IMR-90 (cell line): ENCODE results near the gene TOM1. TPM values are rescaled to one million over a fixed set of nuclear protein-coding genes. Genes with fewer than 3 reads are reported as not detected.

ENCODE experiments used
- ATAC-seq: fragments of 200-7000 bp; cut with Tn5 transposase; 2 replicates; pipeline ENCODE4 v1.9.1; 2020; ENCODE audit warnings: low read depth, mild to moderate bottlenecking, moderate library complexity
- BruUV-seq: library from RNA; stranded (reverse); fragments of 400-500 nt; replicated peaks from 2 replicates; lab custom pipeline; 2021; lab: Mats Ljungman, UMichigan
- CTCF ChIA-PET: fragments of 300-600 bp; formaldehyde crosslinking; extraction: SDS; loops from one replicate; lab custom pipeline; 2021; ENCODE audit warnings: antibody characterized with exemption; lab: Yijun Ruan, JAX
- POLR2A ChIA-PET: fragments of 300-600 bp; sonication (Branson Sonifier 250); formaldehyde crosslinking; loops from one replicate; lab custom pipeline; 2022; ENCODE audit warnings: antibody characterized with exemption; ENCODE audit not compliant: unreplicated experiment; lab: Charles Lee
- DNase-seq: peaks from one replicate; pipeline ENCODE4 v3.0.0; 2013
- H2AFZ ChIP-seq: replicated peaks from 2 replicates; pipeline ENCODE3; 2013; ENCODE audit warnings: low read length, mild to moderate bottlenecking; ENCODE audit not compliant: poor library complexity
- H2AK5ac ChIP-seq: 2 replicates; pipeline ENCODE4 v1.6.1; 2013; ENCODE audit warnings: low read depth, low read length, inconsistent platforms
- H2AK9ac ChIP-seq: replicated peaks from 2 replicates; pipeline ENCODE3; 2013; ENCODE audit warnings: mild to moderate bottlenecking, low read depth, low read length, moderate library complexity; ENCODE audit not compliant: poor library complexity
- H2BK120ac ChIP-seq: 2 replicates; pipeline ENCODE4 v1.6.1; 2013; ENCODE audit warnings: low read depth, low read length, inconsistent platforms
- H2BK15ac ChIP-seq: 3 replicates; pipeline ENCODE4 v1.6.1; 2013; ENCODE audit warnings: low read depth, low read length, inconsistent platforms
- H2BK20ac ChIP-seq: 2 replicates; pipeline ENCODE4 v1.6.1; 2013; ENCODE audit warnings: low read depth, mild to moderate bottlenecking, inconsistent platforms, low read length, moderate library complexity
- H2BK5ac ChIP-seq: 2 replicates; pipeline ENCODE4 v1.6.1; 2013; ENCODE audit warnings: mild to moderate bottlenecking, low read depth, low read length, inconsistent platforms; ENCODE audit not compliant: poor library complexity, severe bottlenecking
- H3K14ac ChIP-seq: replicated peaks from 2 replicates; pipeline ENCODE4 v1.6.1; 2013; ENCODE audit warnings: low read depth, low read length, inconsistent platforms
- H3K18ac ChIP-seq: 2 replicates; pipeline ENCODE4 v1.6.1; 2013; ENCODE audit warnings: low read depth, low read length, control low read depth
- H3K23ac ChIP-seq: 2 replicates; pipeline ENCODE4 v1.6.1; 2013; ENCODE audit warnings: low read depth, low read length, inconsistent platforms
- H3K27ac ChIP-seq: 2 replicates; pipeline ENCODE4 v1.5.1; 2013; ENCODE audit warnings: mild to moderate bottlenecking, control low read depth, low read length; ENCODE audit not compliant: insufficient read depth
- H3K27me3 ChIP-seq: 2 replicates; pipeline ENCODE4 v1.6.1; 2013; ENCODE audit warnings: low read length; ENCODE audit not compliant: control insufficient read depth, insufficient read depth
- H3K36me3 ChIP-seq: 2 replicates; pipeline ENCODE4 v1.6.1; 2013; ENCODE audit warnings: low read length, mixed read lengths; ENCODE audit not compliant: control insufficient read depth, insufficient read depth
- H3K4ac ChIP-seq: 2 replicates; pipeline ENCODE4 v1.6.1; 2013; ENCODE audit warnings: low read depth, low read length, inconsistent platforms
- H3K4me1 ChIP-seq: 2 replicates; pipeline ENCODE4 v1.6.1; 2013; ENCODE audit warnings: low read length, mixed read lengths; ENCODE audit not compliant: control insufficient read depth, insufficient read depth
- H3K4me2 ChIP-seq: 2 replicates; pipeline ENCODE4 v1.6.1; 2013; ENCODE audit warnings: low read depth, mild to moderate bottlenecking, control low read depth, low read length, moderate library complexity
- H3K4me3 ChIP-seq: 2 replicates; pipeline ENCODE4 v1.5.1; 2013; ENCODE audit warnings: low read depth, mild to moderate bottlenecking, control low read depth, low read length, moderate library complexity; ENCODE audit not compliant: insufficient read depth
- H3K56ac ChIP-seq: 2 replicates; pipeline ENCODE4 v1.6.1; 2013; ENCODE audit warnings: low read length, inconsistent platforms; ENCODE audit not compliant: insufficient read depth; ENCODE audit errors: extremely low read depth
- H3K79me1 ChIP-seq, 2 experiments: 2 replicates each; pipeline ENCODE4 v1.6.1; 2013; ENCODE audit warnings: low read length in 2 of 2, inconsistent platforms in 1 of 2, low read depth in 1 of 2
- H3K9ac ChIP-seq: 2 replicates; pipeline ENCODE4 v1.6.1; 2013; ENCODE audit warnings: low read depth, low read length, control low read depth
- H3K9me1 ChIP-seq: 2 replicates; pipeline ENCODE4 v1.6.1; 2013; ENCODE audit warnings: low read length, inconsistent platforms; ENCODE audit not compliant: insufficient read depth
- H3K9me3 ChIP-seq: 2 replicates; pipeline ENCODE4 v1.6.1; 2013; ENCODE audit warnings: low read length; ENCODE audit not compliant: control insufficient read depth, insufficient read depth
- H4K20me1 ChIP-seq: 2 replicates; pipeline ENCODE4 v1.6.1; 2013; ENCODE audit warnings: low read length, inconsistent platforms; ENCODE audit not compliant: insufficient read depth
- H4K5ac ChIP-seq: 2 replicates; pipeline ENCODE4 v1.6.1; 2013; ENCODE audit warnings: mild to moderate bottlenecking, low read depth, low read length, control low read depth
- H4K8ac ChIP-seq, 2 experiments: 2 replicates each; pipeline ENCODE4 v1.6.1; 2013; ENCODE audit warnings: low read depth in 2 of 2, low read length in 2 of 2, control low read depth in 1 of 2, inconsistent platforms in 1 of 2
- H4K91ac ChIP-seq: 2 replicates; pipeline ENCODE4 v1.6.1; 2013; ENCODE audit warnings: low read depth, low read length, inconsistent platforms; ENCODE audit not compliant: insufficient read depth
- MAFK ChIP-seq: IDR thresholded peaks from 2 replicates; pipeline ENCODE4 v1.6.1; 2012; ENCODE audit warnings: low read depth, low read length, improper control_type of control experiment
- MAZ ChIP-seq: IDR thresholded peaks from 2 replicates; pipeline ENCODE4 v1.6.1; 2012; ENCODE audit warnings: low read depth, mild to moderate bottlenecking, low read length, improper control_type of control experiment, moderate library complexity, borderline replicate concordance
- RCOR1 ChIP-seq: IDR thresholded peaks from 2 replicates; pipeline ENCODE4 v1.6.1; 2012; ENCODE audit warnings: mild to moderate bottlenecking, low read length, improper control_type of control experiment; ENCODE audit not compliant: insufficient replicate concordance
- WGBS, 2 experiments: methylation state at CpG; one replicate each; pipeline versions ENCODE4 v1.1.5 to v1.1.7; 2013; ENCODE audit warnings: missing lambda C conversion rate in 2 of 2; ENCODE audit not compliant: insufficient read length in 1 of 2; ENCODE audit errors: extremely low coverage in 2 of 2; 5-methylcytosine and 5-hydroxymethylcytosine counted together
- dilution Hi-C: fragments of 300-500 bp; cut with HindIII; formaldehyde crosslinking; loops from one replicate; pipeline ENCODE4 v1.14.3; 2018; ENCODE audit warnings: low sequenced_read_pairs; ENCODE audit not compliant: unreplicated experiment
- in situ Hi-C: fragments of 300-500 bp; cut with MboI; formaldehyde crosslinking; loops from 3 replicates; pipeline ENCODE4 v1.14.3; 2019; ENCODE audit warnings: low sequenced_read_pairs, inconsistent platforms, mixed read lengths
- intact Hi-C: fragments of 100-400 bp; cut with micrococcal nuclease; formaldehyde crosslinking; loops from 2 replicates; pipeline ENCODE4 v1.10.0; 2022
- polyA plus RNA-seq, 3 experiments: library from polyadenylated mRNA; depleted of rRNA; stranded (reverse); fragments of >200 nt; gene quantifications; 2 replicates each; pipeline ENCODE4 v1.2.3, GENCODE V29; 2012; ENCODE audit warnings: low replicate concordance in 1 of 3
- total RNA-seq: library from RNA; depleted of rRNA; stranded (reverse); fragments of >200 nt; gene quantifications from 2 replicates; pipeline ENCODE4 v1.2.3, GENCODE V29; 2012

TOM1 gene
- total and polyA plus RNA-seq, 2 of the 4 experiments (the other 2 are of a cell fraction), result 38.0 to 46.4 TPM

- CTCF ChIA-PET, result no interaction called here
- TF ChIP-seq RCOR1 (no peak), MAFK (no peak), MAZ (no peak)
- H3K9me1 ChIP-seq, result peaks cover 41% of the 10 kb centered on the region
- H2AFZ ChIP-seq, result peak overlapping the region; percentile 67
- H2BK20ac ChIP-seq, result no peak overlapping the region; the same call in 1 of the 2 replicates
- H3K23ac ChIP-seq, result peak overlapping the region; percentile 73; the same call in 1 of the 2 replicates
- H3K27ac ChIP-seq, result no peak overlapping the region
- peak overlapping the region; percentile 40; the same call in 1 of the 2 replicates for H2AK5ac ChIP-seq
- ATAC-seq, result no peak
- H2BK120ac ChIP-seq, result no peak overlapping the region
- peaks cover 67% of the 10 kb centered on the region for H4K20me1 ChIP-seq
- peak overlapping the region; percentile 9; the same call in 1 of the 2 replicates for H3K4ac ChIP-seq
- H2BK5ac ChIP-seq, result no peak overlapping the region
- H3K14ac ChIP-seq, result no peak overlapping the region
- no peak for DNase-seq
- H4K8ac ChIP-seq, result no peak overlapping the region
- WGBS, 2 experiments, result 90% methylated on average over 3 of the region's 18 CpGs; no CpG with 5 or more reads in 1 of the 2 experiments
- peaks cover 25% of the 10 kb centered on the region for H3K4me1 ChIP-seq
- intact Hi-C loops, result no loop called here
- no peak overlapping the region for H3K4me2 ChIP-seq
- peak overlapping the region; percentile 48 for H2AK9ac ChIP-seq
- in situ Hi-C loops, result loop anchor here (25.0 kb wide), 1 partner anchor 1201 kb away; the partner anchor contains the start of gene FOXRED2
- no peaks in the 10 kb centered on the region for H3K9me3 ChIP-seq
- dilution Hi-C loops, result no loop called here
- H3K9ac ChIP-seq, result no peak overlapping the region
- BruUV-seq, result no TSS peak
- no peak overlapping the region for H4K91ac ChIP-seq
- no peaks in the 10 kb centered on the region for H3K36me3 ChIP-seq
- H3K56ac ChIP-seq, result no peak overlapping the region
- H3K18ac ChIP-seq, result no peak overlapping the region
- no peak overlapping the region for H2BK15ac ChIP-seq
- H4K5ac ChIP-seq, result no peak overlapping the region
- no peaks in the 10 kb centered on the region for H3K27me3 ChIP-seq
- H3K79me1 ChIP-seq, result peaks cover 35 to 90% of the 10 kb centered on the region in 2 experiments
- POLR2A ChIA-PET, result no interaction called here
- no peak overlapping the region for H3K4me3 ChIP-seq
Measured at GRCh38 chr22:35310556-35311550, 11.2 kb downstream of the TOM1 start.
